ENCODE results near the gene ARHGEF2. TPM values are rescaled to one million over a fixed set of nuclear protein-coding genes. Genes with fewer than 3 reads are reported as not detected.

Gene ARHGEF2
- total and polyA plus RNA-seq, 2 donors (not counting 3 experiments of a cell fraction or from before 2014, with no cell fraction given): 59.2 to 118 TPM

GRCh38 chr1:155961937-155962336 lies 16.4 kb downstream of the ARHGEF2 start:
- Histone ChIP-seq H3K27me3 (ENCODE audit: control insufficient read depth in 2 of 2, insufficient read depth in 2 of 2, low read length in 2 of 2) (no peaks in the 10 kb centered on the region), H3K9me1 (replicated peaks; ENCODE audit: control insufficient read depth, extremely low read depth, insufficient read depth, low read length) (no peaks in the 10 kb centered on the region), H3K9ac (replicated peaks; ENCODE audit: extremely low read depth, insufficient read depth, low read length) (peak overlapping the region; percentile 49), H3K36me3 (ENCODE audit: control insufficient read depth in 2 of 2, extremely low read depth in 1 of 2, insufficient read depth in 2 of 2, low read length in 2 of 2) (peaks cover 39 to 62% of the 10 kb centered on the region in 2 experiments), H3K4me1 (ENCODE audit: control insufficient read depth, extremely low read depth, insufficient read depth, low read length) (peaks cover 22% of the 10 kb centered on the region), H3K4me3 (replicated peaks in 1 of 3; ENCODE audit: insufficient read depth in 1 of 3, low read depth in 1 of 3, low read length in 3 of 3) (no peak overlapping the region), H4K20me1 (replicated peaks; ENCODE audit: control insufficient read depth, extremely low read depth, insufficient read depth, low read length) (no peaks in the 10 kb centered on the region), H3K27ac (ENCODE audit: insufficient read depth, low read depth, low read length) (peak overlapping the region; percentile 86), H3K9me3 (replicated peaks; ENCODE audit: control insufficient read depth, insufficient read depth, low read length) (no peaks in the 10 kb centered on the region), H2AFZ (ENCODE audit: low read depth, low read length) (no peak overlapping the region), H3K79me2 (ENCODE audit: control insufficient read depth, insufficient read depth, low read length) (peaks cover 29% of the 10 kb centered on the region), H3K4me2 (ENCODE audit: insufficient read depth, low read length) (no peak overlapping the region)
- ChIA-PET CTCF (interaction anchor here (0.5 to 4.6 kb wide), 13 partner anchors 9 to 194 kb away, joined by 3 to 138 read pairs (median 5); partner anchors contain the start of genes ARHGEF2, KHDC4 and UBQLN4), POLR2A (interaction anchor here (0.6 to 1.3 kb wide), 3 partner anchors 15 to 23 kb away, joined by 4 to 9 read pairs (median 7); partner anchors contain the start of gene ARHGEF2)
- DNase-seq (ENCODE audit: low read depth, low spot score) (peak; percentile 91), FAIRE-seq (peak; percentile 96)
- dilution Hi-C loops (cut with MboI; ENCODE audit: extremely low pct_ligation_motif_present, low sequenced_read_pairs): no loop called here
- intact Hi-C loops (cut with micrococcal nuclease): loop anchor here (1.0 to 10.0 kb wide), 6 partner anchors 15 to 173 kb away; no protein-coding TSS in a partner anchor
- TF ChIP-seq GATA2 (IDR thresholded peaks at IDR 0.05; ENCODE audit: insufficient read depth, insufficient read length, low read depth, low read length): no peak
- TF ChIP-seq, protein P1, sequence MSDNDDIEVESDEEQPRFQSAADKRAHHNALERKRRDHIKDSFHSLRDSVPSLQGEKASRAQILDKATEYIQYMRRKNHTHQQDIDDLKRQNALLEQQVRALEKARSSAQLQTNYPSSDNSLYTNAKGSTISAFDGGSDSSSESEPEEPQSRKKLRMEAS (IDR thresholded peaks at IDR 0.05; ENCODE audit: insufficient read depth, insufficient read length): peak; percentile 48
- peak; percentile 44 to 61 for TF ChIP-seq CTCF (IDR thresholded peaks at IDR 0.05; ENCODE audit: extremely low read depth in 1 of 2, insufficient read depth in 1 of 2, low read depth in 1 of 2, low read length in 2 of 2)
- TF ChIP-seq FOS (IDR thresholded peaks at IDR 0.05; ENCODE audit: borderline replicate concordance, insufficient read depth, low read length): peak; percentile 94
- TF ChIP-seq POLR2AphosphoS5 (IDR thresholded peaks at IDR 0.05; ENCODE audit: insufficient read depth, low read depth, low read length): peak; percentile 74
- TF ChIP-seq JUN (IDR thresholded peaks at IDR 0.05; ENCODE audit: borderline replicate concordance, insufficient read depth, insufficient read length, low read depth): peak; percentile 80
- peak; percentile 7 for TF ChIP-seq POLR2A (IDR thresholded peaks at IDR 0.05; ENCODE audit: low read depth, low read length)
- TF ChIP-seq MYC (IDR thresholded peaks at IDR 0.05; ENCODE audit: low read depth, low read length): no peak
- TF ChIP-seq EZH2 (IDR thresholded peaks at IDR 0.05; ENCODE audit: borderline replicate concordance, low read depth, low read length, severe bottlenecking): no peak
- no TSS peak for BruUV-seq (replicated peaks)

Measured in endothelial cell of umbilical vein (primary cell).